Vagina (tissue), 2 donors: ENCODE results near the gene TERT.

Experiments used
- CTCF ChIP-seq, 3 experiments: fragments of 450-650 bp in 2 of 3; fragments of 200-600 bp in 1 of 3; sonication (generic) in 1 of 3; IDR thresholded peaks; one replicate each; pipeline ENCODE4 v1.5.1; 2017 to 2019; ENCODE audit warnings: antibody characterized with exemption in 3 of 3, mild to moderate bottlenecking in 2 of 3, moderate library complexity in 2 of 3
- POLR2A ChIP-seq, 2 donors: fragments of 450-650 bp; IDR thresholded peaks; one replicate each; pipeline ENCODE4 v1.6.1; 2017; ENCODE audit warnings: antibody characterized with exemption in 2 of 2, mild to moderate bottlenecking in 2 of 2, moderate library complexity in 2 of 2
- POLR2AphosphoS5 ChIP-seq, 2 donors: sonication (generic); formaldehyde crosslinking; IDR thresholded peaks; one replicate each; pipeline ENCODE4 v1.9.0; 2017; ENCODE audit warnings: antibody characterized with exemption in 2 of 2, mild to moderate bottlenecking in 2 of 2, low read depth in 1 of 2; ENCODE audit not compliant: insufficient read depth in 1 of 2

- TF ChIP-seq CTCF (IDR thresholded peaks at IDR 0.05) (no peak), POLR2AphosphoS5 (IDR thresholded peaks at IDR 0.05; ENCODE audit: insufficient read depth in 1 of 2, low read depth in 1 of 2) (no peak), POLR2A (IDR thresholded peaks at IDR 0.05) (no peak)
Measured at GRCh38 chr5:1219768-1220100, 75.1 kb downstream of the TERT start.
